A673 (cell line): ENCODE data around the gene MRPL39.

Experiments used
- CTCF ChIP-seq: fragments of 300-800, 200-600 bp; sonication (generic); conservative IDR thresholded peaks from 2 replicates; pipeline ENCODE4 v1.5.1; 2017; ENCODE audit warnings: low read depth, mild to moderate bottlenecking, antibody characterized with exemption, low read length, moderate library complexity, mixed read lengths
- EZH2 ChIP-seq: fragments of 200-600 bp; sonication (generic); IDR thresholded peaks from 2 replicates; pipeline ENCODE4 v1.6.1; 2017; ENCODE audit warnings: borderline replicate concordance, low read depth, mild to moderate bottlenecking, mixed read lengths, antibody characterized with exemption, low read length; ENCODE audit not compliant: poor library complexity, severe bottlenecking

- TF ChIP-seq EZH2: no peak
- TF ChIP-seq CTCF: no peak
These were observed 39.0 kb downstream of the MRPL39 start for GRCh38 chr21:25568246-25568645.
